ENCODE measurements around the gene CREB5.

The CREB5 gene

DNA sequence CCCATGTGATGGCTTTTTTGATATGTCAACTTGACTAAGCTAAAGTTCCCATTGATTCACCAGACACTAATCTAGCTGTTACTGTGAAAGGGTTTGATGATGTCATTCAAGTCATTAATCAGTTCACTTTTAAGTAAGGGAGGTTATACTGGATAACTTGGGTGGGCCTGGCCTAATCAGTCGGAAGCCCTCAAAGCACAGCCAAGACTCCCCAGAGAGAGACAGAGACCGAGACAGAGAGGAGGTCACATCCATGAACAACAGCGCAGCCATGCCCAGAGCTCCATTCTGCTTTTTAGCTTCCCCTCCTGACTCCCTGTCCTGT is 442.4 kb downstream of the CREB5 start:
- H3K4me1 ChIP-seq (ENCODE audit: low read depth, poor library complexity, severe bottlenecking), result peaks cover 9% of the 10 kb centered on the region
- TF ChIP-seq, protein P1, sequence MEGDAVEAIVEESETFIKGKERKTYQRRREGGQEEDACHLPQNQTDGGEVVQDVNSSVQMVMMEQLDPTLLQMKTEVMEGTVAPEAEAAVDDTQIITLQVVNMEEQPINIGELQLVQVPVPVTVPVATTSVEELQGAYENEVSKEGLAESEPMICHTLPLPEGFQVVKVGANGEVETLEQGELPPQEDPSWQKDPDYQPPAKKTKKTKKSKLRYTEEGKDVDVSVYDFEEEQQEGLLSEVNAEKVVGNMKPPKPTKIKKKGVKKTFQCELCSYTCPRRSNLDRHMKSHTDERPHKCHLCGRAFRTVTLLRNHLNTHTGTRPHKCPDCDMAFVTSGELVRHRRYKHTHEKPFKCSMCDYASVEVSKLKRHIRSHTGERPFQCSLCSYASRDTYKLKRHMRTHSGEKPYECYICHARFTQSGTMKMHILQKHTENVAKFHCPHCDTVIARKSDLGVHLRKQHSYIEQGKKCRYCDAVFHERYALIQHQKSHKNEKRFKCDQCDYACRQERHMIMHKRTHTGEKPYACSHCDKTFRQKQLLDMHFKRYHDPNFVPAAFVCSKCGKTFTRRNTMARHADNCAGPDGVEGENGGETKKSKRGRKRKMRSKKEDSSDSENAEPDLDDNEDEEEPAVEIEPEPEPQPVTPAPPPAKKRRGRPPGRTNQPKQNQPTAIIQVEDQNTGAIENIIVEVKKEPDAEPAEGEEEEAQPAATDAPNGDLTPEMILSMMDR (conservative IDR thresholded peaks at IDR 0.05; ENCODE audit: low read depth, low read length), result no peak
- no peak overlapping the region for H3K27ac ChIP-seq
- H3K36me3 ChIP-seq (ENCODE audit: insufficient read depth), result no peaks in the 10 kb centered on the region
- H2AFZ ChIP-seq (ENCODE audit: low read depth), result peak overlapping the region; percentile 99
- no peaks in the 10 kb centered on the region for H3K79me2 ChIP-seq (ENCODE audit: insufficient read depth, low read depth)
- H3K4me2 ChIP-seq, result peak overlapping the region; percentile 79; the same call in 1 of the 2 replicates
- H3K27me3 ChIP-seq (ENCODE audit: insufficient read depth, low read depth), result peaks cover 7% of the 10 kb centered on the region; the same call in 1 of the 2 replicates
- no peak overlapping the region for H3K9ac ChIP-seq
- H4K20me1 ChIP-seq (ENCODE audit: insufficient read depth), result no peaks in the 10 kb centered on the region
- no peak overlapping the region for H3K4me3 ChIP-seq (IDR thresholded peaks at IDR 0.05; ENCODE audit: insufficient read depth, low read depth, low read length)

DNA sequence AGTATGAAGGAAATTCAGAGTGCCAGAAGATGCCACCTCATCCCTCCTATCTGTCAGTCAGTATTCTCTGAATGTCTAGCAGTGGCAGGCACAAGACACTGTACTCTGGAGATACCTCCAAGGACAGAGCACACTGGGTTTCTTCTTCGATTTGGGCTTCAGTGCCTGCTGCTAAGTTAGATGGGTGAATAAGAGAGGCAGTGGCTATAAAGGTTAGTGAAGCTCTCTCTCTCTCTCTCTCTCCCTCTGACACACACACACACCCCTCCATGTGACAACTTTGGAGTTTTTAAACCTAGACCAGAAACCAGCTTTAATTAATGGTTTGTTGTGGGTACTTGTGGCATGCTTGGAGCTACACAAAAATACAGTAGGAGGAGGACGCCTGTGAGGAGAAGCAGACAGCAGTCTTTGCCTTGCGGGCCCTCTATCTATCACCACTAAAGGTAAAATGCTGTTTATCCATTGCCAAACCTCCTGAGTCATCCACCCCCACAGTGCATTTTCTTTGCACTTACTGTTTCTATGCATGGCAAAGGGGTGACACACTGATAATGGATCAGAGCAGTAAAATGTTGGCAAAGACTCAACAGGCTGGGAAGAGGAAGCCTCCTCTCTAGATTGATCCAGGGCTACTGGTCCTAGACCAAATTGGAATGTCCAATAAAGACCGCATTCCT is 443.4 kb downstream of the CREB5 start:
- no peaks in the 10 kb centered on the region for H3K36me3 ChIP-seq (ENCODE audit: insufficient read depth)
- H3K27me3 ChIP-seq (ENCODE audit: insufficient read depth, low read depth), result peaks cover 7% of the 10 kb centered on the region; the same call in 1 of the 2 replicates
- no peak overlapping the region for H3K9ac ChIP-seq
- no peaks in the 10 kb centered on the region for H4K20me1 ChIP-seq (ENCODE audit: insufficient read depth)
- H3K27ac ChIP-seq, result no peak overlapping the region
- peaks cover 9% of the 10 kb centered on the region for H3K4me1 ChIP-seq (ENCODE audit: low read depth, poor library complexity, severe bottlenecking)
- H3K4me3 ChIP-seq (IDR thresholded peaks at IDR 0.05; ENCODE audit: insufficient read depth, low read depth, low read length), result no peak overlapping the region
- TF ChIP-seq, protein P1 (conservative IDR thresholded peaks at IDR 0.05; ENCODE audit: low read depth, low read length), result no peak
- H3K79me2 ChIP-seq (ENCODE audit: insufficient read depth, low read depth), result no peaks in the 10 kb centered on the region
- no peak overlapping the region for H3K4me2 ChIP-seq
- H2AFZ ChIP-seq (ENCODE audit: low read depth), result no peak overlapping the region

DNA sequence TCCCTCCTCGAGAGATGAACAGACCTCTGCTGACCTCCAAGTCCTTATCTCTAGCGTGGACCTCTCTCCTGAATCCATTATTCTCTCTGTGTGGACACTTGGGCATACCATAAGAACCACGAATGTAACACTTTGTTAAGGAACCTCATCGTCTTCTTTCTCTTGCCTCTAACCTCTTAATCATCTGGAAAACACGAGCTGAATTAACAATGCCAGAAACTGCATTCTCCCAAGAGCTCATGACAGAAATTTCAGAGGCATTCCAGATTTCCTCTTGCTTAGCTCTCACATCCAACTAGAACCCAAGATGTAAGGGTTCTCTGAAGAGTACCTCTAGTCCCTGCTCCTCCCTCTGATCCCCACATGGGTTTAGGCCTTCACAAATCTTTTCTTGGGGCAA is 444.3 kb downstream of the CREB5 start:
- no peaks in the 10 kb centered on the region for H3K36me3 ChIP-seq (ENCODE audit: insufficient read depth)
- H3K27ac ChIP-seq, result no peak overlapping the region
- peaks cover 9% of the 10 kb centered on the region for H3K4me1 ChIP-seq (ENCODE audit: low read depth, poor library complexity, severe bottlenecking)
- no peak overlapping the region for H3K4me3 ChIP-seq (IDR thresholded peaks at IDR 0.05; ENCODE audit: insufficient read depth, low read depth, low read length)
- H4K20me1 ChIP-seq (ENCODE audit: insufficient read depth), result no peaks in the 10 kb centered on the region
- no peak overlapping the region for H3K4me2 ChIP-seq
- H2AFZ ChIP-seq (ENCODE audit: low read depth), result no peak overlapping the region
- H3K79me2 ChIP-seq (ENCODE audit: insufficient read depth, low read depth), result no peaks in the 10 kb centered on the region
- peaks cover 7% of the 10 kb centered on the region; the same call in 1 of the 2 replicates for H3K27me3 ChIP-seq (ENCODE audit: insufficient read depth, low read depth)
- H3K9ac ChIP-seq, result no peak overlapping the region
- TF ChIP-seq, protein P1 (conservative IDR thresholded peaks at IDR 0.05; ENCODE audit: low read depth, low read length), result no peak

DNA sequence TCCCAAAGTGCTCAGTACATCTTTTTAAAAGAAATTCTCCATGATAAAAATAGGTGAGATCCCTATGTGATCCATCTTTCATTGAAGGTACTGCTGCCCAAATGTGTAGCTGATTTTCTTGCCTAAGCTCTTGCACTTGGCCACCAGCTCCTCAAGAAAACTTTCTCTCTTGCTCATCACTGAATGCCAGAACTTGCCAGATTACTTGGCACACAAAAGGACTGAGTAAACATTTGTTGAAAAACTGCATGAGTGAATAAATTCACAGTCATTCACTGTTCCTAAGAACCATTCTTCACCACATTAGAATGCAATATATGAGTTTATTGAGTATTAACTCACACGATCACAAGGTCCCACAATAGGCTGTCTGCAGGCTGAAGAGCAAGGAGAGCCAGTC is 445.9 kb downstream of the CREB5 start:
- H3K4me2 ChIP-seq, result no peak overlapping the region
- TF ChIP-seq, protein P1 (conservative IDR thresholded peaks at IDR 0.05; ENCODE audit: low read depth, low read length), result no peak

More for the DNA sequence above, 445.9 kb downstream of the CREB5 start:
- Histone ChIP-seq H3K27ac (no peak overlapping the region), H3K79me2 (ENCODE audit: insufficient read depth, low read depth) (no peaks in the 10 kb centered on the region), H4K20me1 (ENCODE audit: insufficient read depth) (no peaks in the 10 kb centered on the region), H3K4me1 (ENCODE audit: low read depth, poor library complexity, severe bottlenecking) (peaks cover 5% of the 10 kb centered on the region), H3K4me3 (IDR thresholded peaks at IDR 0.05; ENCODE audit: insufficient read depth, low read depth, low read length) (no peak overlapping the region), H3K9ac (no peak overlapping the region), H3K36me3 (ENCODE audit: insufficient read depth) (no peaks in the 10 kb centered on the region), H3K27me3 (ENCODE audit: insufficient read depth, low read depth) (peaks cover 5% of the 10 kb centered on the region; the same call in 1 of the 2 replicates), H2AFZ (ENCODE audit: low read depth) (no peak overlapping the region)
